ENCODE data around the gene DERA.

DNA sequence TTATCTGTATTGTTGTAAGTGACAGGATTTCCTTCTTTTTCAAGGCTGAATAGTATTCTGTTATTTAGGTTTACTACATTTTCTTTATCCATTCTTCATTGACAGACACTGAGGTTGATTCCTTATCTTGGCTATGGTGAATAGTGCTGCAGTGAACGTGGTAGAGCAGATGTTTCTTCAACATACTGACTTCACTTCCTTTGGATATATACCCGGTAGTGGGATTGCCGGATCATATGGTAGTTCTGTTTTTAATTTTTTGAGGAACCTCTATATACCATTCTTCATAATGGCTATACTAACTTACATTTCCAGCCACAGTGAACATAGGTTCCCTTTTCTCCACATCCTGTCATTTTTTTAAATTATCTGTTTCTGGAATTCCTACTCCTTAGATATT lies 21.8 kb downstream of the DERA start:
- TF ChIP-seq, protein P1, sequence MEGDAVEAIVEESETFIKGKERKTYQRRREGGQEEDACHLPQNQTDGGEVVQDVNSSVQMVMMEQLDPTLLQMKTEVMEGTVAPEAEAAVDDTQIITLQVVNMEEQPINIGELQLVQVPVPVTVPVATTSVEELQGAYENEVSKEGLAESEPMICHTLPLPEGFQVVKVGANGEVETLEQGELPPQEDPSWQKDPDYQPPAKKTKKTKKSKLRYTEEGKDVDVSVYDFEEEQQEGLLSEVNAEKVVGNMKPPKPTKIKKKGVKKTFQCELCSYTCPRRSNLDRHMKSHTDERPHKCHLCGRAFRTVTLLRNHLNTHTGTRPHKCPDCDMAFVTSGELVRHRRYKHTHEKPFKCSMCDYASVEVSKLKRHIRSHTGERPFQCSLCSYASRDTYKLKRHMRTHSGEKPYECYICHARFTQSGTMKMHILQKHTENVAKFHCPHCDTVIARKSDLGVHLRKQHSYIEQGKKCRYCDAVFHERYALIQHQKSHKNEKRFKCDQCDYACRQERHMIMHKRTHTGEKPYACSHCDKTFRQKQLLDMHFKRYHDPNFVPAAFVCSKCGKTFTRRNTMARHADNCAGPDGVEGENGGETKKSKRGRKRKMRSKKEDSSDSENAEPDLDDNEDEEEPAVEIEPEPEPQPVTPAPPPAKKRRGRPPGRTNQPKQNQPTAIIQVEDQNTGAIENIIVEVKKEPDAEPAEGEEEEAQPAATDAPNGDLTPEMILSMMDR (IDR thresholded peaks at IDR 0.05): no peak
- no peak for TF ChIP-seq POLR2A (IDR thresholded peaks at IDR 0.05)

All from breast epithelium (tissue), 3 donors.